Measurements from ENCODE around the gene RMP24.

Gene RMP24

GRCh38 chr18:35971661-35972196, 750 bp upstream of the RMP24 start:
- ChIA-PET CTCF (interaction anchor here (3.6 kb wide), 1 partner anchor 22 kb away, joined by 17 read pairs; no protein-coding TSS in a partner anchor), POLR2A (interaction anchor here (1.7 kb wide), 1 partner anchor 12 kb away, joined by 6 read pairs; no protein-coding TSS in a partner anchor)
- no peak for TF ChIP-seq CTCF (IDR thresholded peaks at IDR 0.05; ENCODE audit: insufficient read depth, low read length, missing control alignments)
- no peak for DNase-seq (ENCODE audit: low read depth, low spot score)
- peak overlapping the region; percentile 95 for H3K4me3 ChIP-seq (ENCODE audit: low read depth, low read length)

GRCh38 chr18:35973650-35974049, 1.2 kb downstream of the RMP24 start:
- no peak for TF ChIP-seq CTCF (IDR thresholded peaks at IDR 0.05; ENCODE audit: insufficient read depth, low read length, missing control alignments)
- ChIA-PET CTCF (interaction anchor here (0.8 to 3.6 kb wide), 3 partner anchors 23 to 714 kb away, joined by 3 to 17 read pairs (median 3); no protein-coding TSS in a partner anchor), POLR2A (interaction anchor here (1.7 kb wide), 1 partner anchor 10 kb away, joined by 6 read pairs; no protein-coding TSS in a partner anchor)
- no peak for DNase-seq (ENCODE audit: low read depth, low spot score)
- peak overlapping the region; percentile 95 for H3K4me3 ChIP-seq (ENCODE audit: low read depth, low read length)

- H3K4me3 ChIP-seq (ENCODE audit: low read depth, low read length) = no peak overlapping the region
Observed at GRCh38 chr18:35974181-35974580, 1.7 kb downstream of the RMP24 start.

GRCh38 chr18:35979112-35979511, 6.6 kb downstream of the RMP24 start:
- ChIA-PET CTCF (no interaction called here), POLR2A (no interaction called here)
- H3K4me3 ChIP-seq (ENCODE audit: low read depth, low read length) = no peak overlapping the region
- DNase-seq (ENCODE audit: low read depth, low spot score) = no peak
- TF ChIP-seq CTCF (IDR thresholded peaks at IDR 0.05; ENCODE audit: insufficient read depth, low read length, missing control alignments) = no peak

More at GRCh38 chr18:35974181-35974580, 1.7 kb downstream of the RMP24 start:
- DNase-seq (ENCODE audit: low read depth, low spot score) = no peak
- ChIA-PET POLR2A (no interaction called here), CTCF (interaction anchor here (1.3 kb wide), 1 partner anchor 713 kb away, joined by 3 read pairs; no protein-coding TSS in a partner anchor)
- TF ChIP-seq CTCF (IDR thresholded peaks at IDR 0.05; ENCODE audit: insufficient read depth, low read length, missing control alignments) = no peak

- H3K4me3 ChIP-seq (ENCODE audit: low read depth, low read length) = no peak overlapping the region
- no peak for TF ChIP-seq CTCF (IDR thresholded peaks at IDR 0.05; ENCODE audit: insufficient read depth, low read length, missing control alignments)
- DNase-seq (ENCODE audit: low read depth, low spot score) = peak; percentile 82
- CTCF ChIA-PET = interaction anchor here (0.6 to 2.0 kb wide), 2 partner anchors 35 to 166 kb away, joined by 3 to 5 read pairs; no protein-coding TSS in a partner anchor
- POLR2A ChIA-PET = interaction anchor here (1.9 kb wide), 1 partner anchor 10 kb away, joined by 6 read pairs; the partner anchor contains the start of gene RMP24
Observed at GRCh38 chr18:35982409-35983114, 10.1 kb downstream of the RMP24 start.

- ChIA-PET CTCF (interaction anchor here (0.6 to 2.0 kb wide), 2 partner anchors 35 to 165 kb away, joined by 3 to 5 read pairs; no protein-coding TSS in a partner anchor), POLR2A (interaction anchor here (1.9 kb wide), 1 partner anchor 10 kb away, joined by 6 read pairs; the partner anchor contains the start of gene RMP24)
- no peak for DNase-seq (ENCODE audit: low read depth, low spot score)
- TF ChIP-seq CTCF (IDR thresholded peaks at IDR 0.05; ENCODE audit: insufficient read depth, low read length, missing control alignments) = no peak
- no peak overlapping the region for H3K4me3 ChIP-seq (ENCODE audit: low read depth, low read length)
Observed at GRCh38 chr18:35983147-35983546, 10.7 kb downstream of the RMP24 start.

Data from AG04449 (cell line).